PFSK-1 (cell line): ENCODE data around the gene MBNL2.

ENCODE experiments used
- FOXP2 ChIP-seq: optimal IDR thresholded peaks from 2 replicates; pipeline ENCODE3; 2011; ENCODE audit warnings: borderline replicate concordance, control low read depth, inconsistent platforms; ENCODE audit not compliant: insufficient read depth; ENCODE audit errors: extremely low read length, extremely low read depth
- POLR2AphosphoS5 ChIP-seq: IDR thresholded peaks from 2 replicates; pipeline ENCODE4 v1.6.1; 2012; ENCODE audit warnings: low read depth, mild to moderate bottlenecking, control low read depth, low read length, moderate library complexity
- SIN3A ChIP-seq: IDR thresholded peaks from 2 replicates; pipeline ENCODE4 v1.6.1; 2012; ENCODE audit warnings: mild to moderate bottlenecking, low read length, moderate library complexity, borderline replicate concordance; ENCODE audit not compliant: insufficient read depth
- TAF1 ChIP-seq: IDR thresholded peaks from 2 replicates; pipeline ENCODE4 v1.6.1; 2012; ENCODE audit warnings: low read length, control low read depth, borderline replicate concordance; ENCODE audit not compliant: insufficient read depth
- TF ChIP-seq, protein P1 (sequence below), 2 experiments: IDR thresholded peaks; 2 replicates each; pipeline versions ENCODE4 v1.6.1 to v1.8.0; 2011 to 2012; ENCODE audit warnings: low read depth in 2 of 2, low read length in 2 of 2, control low read depth in 1 of 2, inconsistent platforms in 1 of 2, mild to moderate bottlenecking in 1 of 2, moderate library complexity in 1 of 2; ENCODE audit not compliant: insufficient read depth in 1 of 2

Gene MBNL2

DNA sequence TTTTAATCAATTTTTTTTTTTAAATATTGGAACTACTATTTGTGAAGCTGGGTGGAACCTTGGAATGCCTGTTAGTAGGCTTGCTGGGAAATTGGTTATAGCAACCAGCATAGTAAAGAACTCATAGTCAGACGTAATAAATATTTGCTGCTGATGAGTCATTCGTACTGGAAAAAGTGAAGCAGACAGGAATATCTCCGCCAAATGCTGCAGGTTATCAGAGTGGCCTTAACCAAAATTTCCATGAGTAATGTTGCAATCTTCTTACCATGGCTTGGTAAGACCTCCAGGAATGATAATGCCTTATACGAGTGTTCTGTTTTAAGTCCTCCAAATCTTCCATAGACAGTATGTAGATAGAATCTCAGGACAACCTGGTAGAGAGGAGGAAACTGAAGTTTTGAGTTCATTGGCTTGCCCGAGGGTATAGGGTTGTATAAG lies 34.2 kb downstream of the MBNL2 start:
- TF ChIP-seq, protein P1, sequence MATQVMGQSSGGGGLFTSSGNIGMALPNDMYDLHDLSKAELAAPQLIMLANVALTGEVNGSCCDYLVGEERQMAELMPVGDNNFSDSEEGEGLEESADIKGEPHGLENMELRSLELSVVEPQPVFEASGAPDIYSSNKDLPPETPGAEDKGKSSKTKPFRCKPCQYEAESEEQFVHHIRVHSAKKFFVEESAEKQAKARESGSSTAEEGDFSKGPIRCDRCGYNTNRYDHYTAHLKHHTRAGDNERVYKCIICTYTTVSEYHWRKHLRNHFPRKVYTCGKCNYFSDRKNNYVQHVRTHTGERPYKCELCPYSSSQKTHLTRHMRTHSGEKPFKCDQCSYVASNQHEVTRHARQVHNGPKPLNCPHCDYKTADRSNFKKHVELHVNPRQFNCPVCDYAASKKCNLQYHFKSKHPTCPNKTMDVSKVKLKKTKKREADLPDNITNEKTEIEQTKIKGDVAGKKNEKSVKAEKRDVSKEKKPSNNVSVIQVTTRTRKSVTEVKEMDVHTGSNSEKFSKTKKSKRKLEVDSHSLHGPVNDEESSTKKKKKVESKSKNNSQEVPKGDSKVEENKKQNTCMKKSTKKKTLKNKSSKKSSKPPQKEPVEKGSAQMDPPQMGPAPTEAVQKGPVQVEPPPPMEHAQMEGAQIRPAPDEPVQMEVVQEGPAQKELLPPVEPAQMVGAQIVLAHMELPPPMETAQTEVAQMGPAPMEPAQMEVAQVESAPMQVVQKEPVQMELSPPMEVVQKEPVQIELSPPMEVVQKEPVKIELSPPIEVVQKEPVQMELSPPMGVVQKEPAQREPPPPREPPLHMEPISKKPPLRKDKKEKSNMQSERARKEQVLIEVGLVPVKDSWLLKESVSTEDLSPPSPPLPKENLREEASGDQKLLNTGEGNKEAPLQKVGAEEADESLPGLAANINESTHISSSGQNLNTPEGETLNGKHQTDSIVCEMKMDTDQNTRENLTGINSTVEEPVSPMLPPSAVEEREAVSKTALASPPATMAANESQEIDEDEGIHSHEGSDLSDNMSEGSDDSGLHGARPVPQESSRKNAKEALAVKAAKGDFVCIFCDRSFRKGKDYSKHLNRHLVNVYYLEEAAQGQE (IDR thresholded peaks at IDR 0.05; ENCODE audit: insufficient read depth in 1 of 2, low read depth in 2 of 2, low read length in 2 of 2): no peak
- TF ChIP-seq TAF1 (no peak), FOXP2 (no peak), SIN3A (no peak), POLR2AphosphoS5 (no peak)

DNA sequence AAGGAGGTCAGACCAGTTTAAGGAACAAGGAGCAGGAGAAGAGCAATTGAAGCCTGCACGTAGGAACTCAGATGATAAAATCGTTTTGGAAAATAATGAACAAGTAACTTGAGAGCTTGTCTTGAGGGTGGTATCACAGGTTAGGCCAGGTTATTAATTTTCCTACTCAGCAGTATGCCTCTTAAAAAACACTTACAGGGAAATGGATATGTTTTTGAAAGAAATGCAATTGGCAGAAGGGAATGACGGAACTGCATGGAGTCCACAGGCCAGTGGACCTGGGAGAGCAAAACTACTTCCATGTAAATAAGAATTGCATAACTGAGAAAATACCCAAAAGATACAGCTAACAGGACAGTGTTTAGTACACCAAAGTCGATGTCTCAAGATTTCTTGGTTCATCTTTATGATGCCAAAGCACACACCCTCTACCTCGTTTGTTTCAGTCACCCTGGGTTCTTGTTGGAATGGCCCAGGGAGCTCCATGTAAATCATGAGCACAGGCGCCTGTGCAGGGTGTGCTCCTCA lies 35.2 kb downstream of the MBNL2 start:
- TF ChIP-seq POLR2AphosphoS5 (no peak), TAF1 (no peak), FOXP2 (no peak), SIN3A (no peak)
- TF ChIP-seq, protein P1 (IDR thresholded peaks at IDR 0.05; ENCODE audit: insufficient read depth in 1 of 2, low read depth in 2 of 2, low read length in 2 of 2): no peak

DNA sequence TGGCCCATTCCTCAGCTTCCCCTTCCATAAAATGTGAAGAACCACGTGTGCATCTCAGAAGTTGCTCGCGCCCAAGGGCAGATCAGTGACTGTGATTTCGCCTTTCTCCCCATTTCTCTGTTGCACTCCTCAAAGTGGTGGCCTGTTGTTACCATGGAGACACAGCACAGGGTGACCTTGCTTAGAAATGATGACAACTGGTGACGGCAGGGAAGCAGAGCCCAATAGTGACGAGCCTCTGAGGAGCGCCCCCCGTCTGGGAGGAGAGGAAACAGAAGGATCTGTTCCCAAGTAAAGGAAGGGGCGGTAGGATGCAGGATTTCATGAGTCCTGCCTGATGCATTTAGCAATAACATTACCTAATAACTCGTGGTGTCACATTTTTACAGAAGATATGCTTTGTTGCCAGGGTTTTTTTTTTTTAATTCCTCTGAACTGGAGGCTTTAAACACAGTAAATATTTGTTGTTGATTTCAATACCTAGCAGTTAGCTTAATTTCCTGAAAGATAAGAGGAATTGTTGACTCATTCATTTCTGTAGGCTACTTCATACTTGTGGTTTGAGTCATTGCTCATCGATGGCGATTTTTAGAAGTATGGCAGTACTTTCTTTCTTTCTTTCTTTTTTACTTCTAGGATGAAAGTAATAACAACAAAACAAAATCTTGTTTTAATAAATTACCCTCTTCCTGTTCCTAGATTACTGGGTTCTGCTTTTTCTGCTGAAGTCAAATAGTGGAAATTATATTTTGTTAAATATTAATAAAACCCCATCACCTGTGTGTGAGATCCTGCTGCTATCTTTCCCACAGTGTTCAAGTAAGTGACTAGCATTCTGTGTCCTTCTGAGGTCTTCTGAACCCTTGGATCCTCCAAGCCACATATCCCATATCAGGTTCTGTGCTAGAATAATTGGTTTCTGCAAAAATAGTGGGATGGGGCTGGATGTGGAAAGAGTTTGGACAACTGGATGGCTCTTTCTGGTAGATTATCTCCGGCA lies 36.0 kb downstream of the MBNL2 start:
- no peak for TF ChIP-seq FOXP2
- TF ChIP-seq, protein P1 (IDR thresholded peaks at IDR 0.05; ENCODE audit: insufficient read depth in 1 of 2, low read depth in 2 of 2, low read length in 2 of 2): no peak
- no peak for TF ChIP-seq SIN3A
- no peak for TF ChIP-seq POLR2AphosphoS5
- TF ChIP-seq TAF1: no peak

DNA sequence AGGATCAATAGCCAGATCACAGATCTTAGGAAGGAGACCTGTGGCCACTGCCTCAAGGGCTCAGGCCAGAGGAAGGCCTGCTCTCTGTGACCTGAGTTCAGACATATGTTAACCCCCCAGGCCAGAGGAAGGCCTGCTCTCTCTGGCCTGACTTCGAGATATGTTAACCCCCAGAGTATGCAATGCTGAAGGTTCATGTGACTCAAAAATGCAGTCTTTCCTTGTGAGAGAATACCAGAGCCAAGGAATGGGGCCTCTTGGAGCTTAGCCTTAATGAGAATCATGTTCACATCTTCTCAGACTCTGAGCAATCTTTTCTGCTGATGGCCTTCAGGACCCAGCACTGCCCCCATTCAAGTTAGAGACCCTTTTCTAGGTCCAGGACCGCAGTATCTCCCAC lies 36.7 kb downstream of the MBNL2 start:
- TF ChIP-seq POLR2AphosphoS5 (no peak), TAF1 (no peak), SIN3A (no peak)
- TF ChIP-seq, protein P1 (IDR thresholded peaks at IDR 0.05; ENCODE audit: insufficient read depth in 1 of 2, low read depth in 2 of 2, low read length in 2 of 2): no peak
